ENCODE measurements around the gene CFAP73.

CFAP73 gene

DNA sequence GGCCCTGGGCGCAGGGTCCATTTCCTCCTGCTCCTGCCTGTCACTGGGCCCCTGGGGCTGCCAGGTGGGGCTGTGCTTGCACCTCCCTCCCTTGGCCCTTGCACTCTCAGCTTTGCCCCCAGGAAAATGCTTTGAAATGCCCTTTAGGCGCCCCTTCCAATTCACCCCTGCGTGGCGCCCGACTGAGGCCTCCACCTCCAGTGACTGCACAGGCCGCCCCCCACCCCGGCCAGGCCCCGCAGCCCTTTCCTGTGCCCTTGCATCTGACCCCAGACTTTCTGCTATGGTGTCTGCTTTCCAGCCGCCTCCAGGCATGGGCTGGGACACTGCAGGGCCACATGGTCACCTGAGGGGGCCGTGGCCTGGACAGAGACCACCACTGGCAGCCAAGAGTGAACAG lies 18.3 kb downstream of the CFAP73 start:
- no peak for DNase-seq

DNA sequence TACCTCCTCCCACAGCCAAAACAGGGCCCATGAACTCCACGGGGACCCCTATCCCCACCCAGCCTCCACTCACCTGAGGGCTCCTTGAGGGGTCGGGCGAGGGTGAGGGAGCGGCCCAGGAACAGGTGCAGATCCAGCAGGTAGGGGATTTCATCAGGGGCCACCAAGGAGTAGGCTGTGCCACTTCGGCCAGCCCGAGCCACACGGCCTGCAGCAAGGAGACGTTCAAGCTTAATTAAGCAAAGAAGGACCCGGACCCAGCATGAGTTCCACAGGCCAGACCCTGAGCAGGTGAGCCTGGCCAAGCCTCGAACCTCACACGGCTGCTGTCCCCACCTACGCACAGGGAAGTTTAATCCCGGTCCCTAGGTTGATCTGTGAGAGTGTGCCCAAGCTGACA lies 20.2 kb downstream of the CFAP73 start:
- DNase-seq: no peak

- no peak for DNase-seq
These were observed 20.9 kb downstream of the CFAP73 start for GRCh38 chr12:113170457-113170856.

DNA sequence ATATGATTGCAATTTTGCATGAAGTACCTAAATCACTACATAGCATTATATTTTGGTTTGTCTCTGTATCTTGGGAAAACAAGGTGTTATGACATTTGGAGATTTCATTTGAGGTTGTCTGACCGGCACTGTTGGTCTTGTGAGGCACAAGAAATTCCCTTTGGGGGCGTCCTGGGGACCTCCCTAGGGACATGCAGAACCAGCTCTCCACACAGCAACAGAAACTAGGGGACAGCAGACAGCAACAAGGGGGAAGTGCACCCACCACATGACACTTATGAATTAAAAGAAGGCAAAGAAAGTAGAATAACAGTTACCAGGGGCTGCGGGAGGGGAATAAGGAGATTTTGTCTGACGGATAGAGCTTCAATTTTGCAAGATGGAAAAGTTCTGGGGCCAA lies 21.4 kb downstream of the CFAP73 start:
- no peak for DNase-seq

DNA sequence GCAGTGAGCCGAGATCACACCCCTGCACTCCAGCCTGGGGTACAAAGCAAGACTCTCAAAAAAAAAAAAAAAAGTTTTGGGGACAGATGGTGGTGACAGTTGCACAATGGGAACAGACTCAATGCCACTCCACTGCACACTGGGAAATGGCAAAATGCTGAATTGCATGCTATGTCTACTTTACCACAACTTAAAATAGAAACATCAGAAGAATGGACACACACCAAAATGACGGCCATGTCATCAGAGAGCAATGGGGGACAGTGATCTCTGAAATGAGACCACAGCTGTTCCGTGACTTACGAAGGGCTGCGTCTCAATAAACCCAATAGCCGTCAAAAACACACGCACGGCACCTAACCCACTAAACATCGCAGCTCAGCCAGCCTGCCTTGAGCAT lies 22.0 kb downstream of the CFAP73 start:
- DNase-seq: no peak

- no peak for DNase-seq
These were observed 22.7 kb downstream of the CFAP73 start for GRCh38 chr12:113172185-113172584.

DNA sequence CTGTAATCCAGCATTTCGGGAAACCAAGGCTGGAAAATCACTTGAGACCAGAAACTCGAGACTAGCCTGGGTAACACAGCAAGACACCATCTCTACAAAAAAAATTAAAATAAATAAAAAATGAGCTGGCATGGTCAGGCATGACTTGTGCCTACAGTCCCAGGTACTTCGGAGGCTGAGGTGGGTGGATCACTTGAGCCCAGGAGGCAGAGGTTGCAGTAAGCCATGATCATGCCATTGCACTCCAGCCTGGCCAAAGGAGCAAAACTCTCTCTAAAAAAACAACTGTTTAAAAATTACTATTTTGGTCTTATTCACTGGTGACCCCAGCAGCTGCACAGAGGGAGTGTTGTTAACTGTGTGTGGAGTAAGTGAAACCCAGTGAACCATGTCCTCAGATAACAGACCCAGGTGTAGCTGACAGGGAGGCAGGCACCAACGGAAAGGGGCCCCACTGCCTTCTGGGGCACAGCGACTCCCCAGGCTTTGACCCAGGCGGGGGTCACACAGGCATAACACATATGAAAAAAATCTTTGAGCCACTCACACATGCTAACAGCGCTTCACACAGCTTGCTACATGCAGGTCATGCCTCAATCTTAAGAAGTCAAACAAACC lies 23.7 kb downstream of the CFAP73 start:
- no peak for DNase-seq

- no peak for DNase-seq
These were observed 25.2 kb downstream of the CFAP73 start for GRCh38 chr12:113174461-113175384.

DNA sequence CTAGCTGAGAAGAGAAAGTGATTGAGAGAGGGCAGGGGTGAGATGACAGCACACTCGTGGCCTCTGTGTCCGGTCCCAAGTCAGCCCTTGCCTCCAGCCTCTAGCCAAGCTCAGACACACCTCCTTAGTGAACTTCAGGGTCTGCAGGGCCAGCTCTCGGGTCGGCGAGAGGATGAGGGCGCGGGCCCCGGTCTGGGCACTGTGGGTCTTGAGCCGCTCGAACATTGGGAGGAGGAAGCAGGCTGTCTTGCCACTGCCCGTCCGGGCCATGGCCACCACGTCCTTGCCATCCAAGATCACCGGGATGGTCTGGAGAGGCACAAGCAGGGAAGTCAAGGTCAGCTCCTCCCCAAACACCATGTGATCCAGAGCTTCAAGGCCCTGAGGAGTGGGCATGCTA lies 29.5 kb downstream of the CFAP73 start:
- no peak for DNase-seq

DNA sequence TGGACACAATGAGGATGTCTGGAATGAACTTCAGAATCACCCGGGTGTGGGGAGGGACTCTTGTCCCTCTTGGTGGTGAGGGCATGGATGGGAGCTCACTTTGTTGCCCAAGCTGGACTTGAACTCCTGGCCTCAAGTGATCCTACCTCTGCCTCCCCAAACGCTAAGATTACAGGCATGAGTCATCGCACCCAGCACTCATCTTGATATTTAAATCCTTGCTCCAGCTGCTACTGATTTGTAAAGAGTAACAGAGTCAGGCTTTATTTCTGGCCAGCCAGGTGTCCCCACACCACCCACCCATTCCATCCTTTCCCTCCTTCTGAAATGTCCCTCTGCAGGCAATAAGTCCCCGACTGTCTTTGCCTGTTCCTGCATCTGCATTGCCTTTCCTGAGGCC lies 30.8 kb downstream of the CFAP73 start:
- no peak for DNase-seq

DNA sequence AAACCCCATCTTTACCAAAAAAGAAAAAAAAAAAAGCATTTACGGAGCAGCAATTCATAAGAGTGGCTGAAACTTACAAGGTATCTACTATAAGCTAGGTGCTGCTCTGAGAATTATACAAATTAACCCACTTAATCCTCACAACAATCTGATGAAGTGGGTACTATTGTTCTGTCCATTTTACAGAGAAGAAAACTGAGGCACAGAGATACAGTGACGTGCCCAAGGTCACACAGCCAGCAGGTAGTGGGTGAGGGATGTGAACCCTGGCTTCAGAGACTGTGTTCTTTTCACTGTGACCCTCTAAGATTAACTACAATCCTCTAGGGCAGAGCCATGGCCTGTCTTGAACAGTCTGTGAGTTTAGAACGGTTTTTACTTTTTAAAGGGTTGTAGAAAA lies 32.5 kb downstream of the CFAP73 start:
- DNase-seq: no peak

- DNase-seq: no peak
These were observed 33.6 kb downstream of the CFAP73 start for GRCh38 chr12:113183030-113183589.

GRCh38 chr12:113184098-113184899 lies 34.8 kb downstream of the CFAP73 start:
- DNase-seq: no peak

GRCh38 chr12:113184900-113185179 lies 35.3 kb downstream of the CFAP73 start:
- DNase-seq: peak; percentile 56

DNA sequence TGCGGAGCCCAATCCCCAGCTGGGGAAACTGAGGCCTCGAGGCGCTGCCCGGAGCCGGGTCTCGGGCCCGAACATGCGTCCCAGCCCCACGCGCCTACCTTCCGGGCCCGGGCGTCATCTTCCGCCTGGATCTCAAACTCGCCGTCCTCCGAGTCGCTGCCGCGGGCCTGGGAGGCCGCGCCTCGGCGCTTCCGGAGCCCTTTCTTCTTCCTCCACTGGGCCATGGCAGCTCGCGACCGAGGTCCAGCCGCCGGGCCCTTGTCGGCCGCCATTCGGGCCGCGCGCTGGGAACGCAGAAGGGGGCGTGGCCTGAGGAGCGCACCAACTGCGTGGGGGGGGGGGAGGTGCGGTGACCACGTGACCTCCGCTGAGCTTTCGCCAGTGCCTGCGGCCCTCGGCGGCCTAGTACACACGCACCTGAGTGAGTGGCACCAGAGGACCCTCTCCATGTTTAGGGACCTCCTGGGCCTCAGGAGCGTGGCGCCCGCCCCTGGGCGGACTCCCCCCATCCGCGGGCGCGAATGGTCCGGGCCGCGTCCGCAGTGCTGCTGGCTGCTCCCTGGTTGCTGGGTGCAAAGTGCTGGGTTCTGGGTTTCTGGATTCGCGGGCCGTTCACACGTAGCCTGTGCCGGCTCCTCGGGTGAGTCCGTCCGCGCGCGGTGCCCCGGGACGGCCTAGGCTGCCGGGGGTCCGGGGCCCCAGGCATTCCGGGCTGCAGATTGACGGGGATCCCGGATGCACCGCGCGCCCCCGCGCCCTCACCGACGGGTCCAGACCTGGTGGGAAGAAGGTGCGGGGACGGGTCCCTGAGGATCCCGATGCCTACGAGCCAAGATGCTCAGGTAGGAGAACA lies 35.9 kb downstream of the CFAP73 start, which contains the start of the genes DDX54 and RITA1:
DDX54 (minus strand) TSS at position 299 of the 853 bp plus-strand sequence; CDS start at position 272, 27 bp downstream.
RITA1 (plus strand) TSS at position 542 of the 853 bp plus-strand sequence. CDS start 1,026 bp downstream, outside the sequence.
- DNase-seq: peak; percentile 66

DNA sequence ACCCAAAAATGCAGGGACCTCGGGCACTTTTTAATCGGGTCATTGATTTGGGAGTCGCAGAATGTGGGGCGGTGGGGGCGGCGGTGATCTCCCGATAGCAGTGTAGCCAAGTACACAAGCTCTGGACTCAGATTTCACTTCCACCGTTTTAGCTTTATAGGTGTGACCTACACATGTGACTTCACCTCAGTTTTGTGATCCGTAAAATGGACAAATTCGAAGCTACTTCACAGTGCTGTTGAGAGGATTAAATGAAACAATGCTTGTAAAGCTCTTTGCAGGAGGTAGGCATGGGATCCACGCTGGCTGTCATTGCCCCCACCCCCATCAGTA lies 36.5 kb downstream of the CFAP73 start:
- no peak for DNase-seq

GRCh38 chr12:113186666-113187325 lies 37.3 kb downstream of the CFAP73 start:
- DNase-seq: no peak

DNA sequence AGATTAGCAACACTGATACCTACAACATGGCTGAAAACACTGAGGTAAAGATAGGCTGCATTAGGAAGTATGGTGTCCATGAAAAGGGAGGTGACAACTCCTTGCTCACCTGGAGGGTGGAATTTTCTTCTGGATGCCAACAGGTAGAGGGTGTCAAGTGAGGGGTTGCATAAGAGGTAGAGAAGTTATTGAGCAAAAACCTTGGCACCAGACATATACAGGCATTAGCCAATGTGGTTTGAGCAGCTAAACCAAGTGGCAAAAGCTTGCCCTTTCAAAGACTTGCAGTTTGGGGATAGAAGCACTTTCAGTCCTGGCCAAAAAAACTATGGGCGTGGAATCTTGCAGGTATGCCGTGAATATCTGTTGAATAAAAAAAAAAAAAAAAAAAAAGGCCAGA lies 39.8 kb downstream of the CFAP73 start:
- no peak for DNase-seq

DNA sequence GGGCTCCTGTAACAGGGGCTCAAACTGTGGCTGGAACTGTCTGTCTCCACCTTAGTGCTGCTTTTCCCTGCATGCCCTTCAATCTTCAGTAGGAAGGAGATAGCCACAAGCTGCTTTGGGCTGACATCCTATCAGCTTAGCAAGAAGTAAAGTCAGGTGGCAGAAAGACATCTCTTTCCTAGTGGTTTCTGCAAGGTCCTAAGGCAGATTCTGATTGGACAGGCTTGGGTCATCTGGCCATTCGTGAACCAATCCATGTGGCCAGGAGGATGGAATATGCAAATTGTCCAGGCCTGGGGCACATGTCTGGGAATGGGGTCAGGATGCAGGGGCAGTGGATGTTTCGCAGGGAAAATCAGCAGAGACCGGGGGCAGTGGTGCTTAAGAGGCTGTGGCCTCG lies 41.2 kb downstream of the CFAP73 start:
- DNase-seq: no peak

DNA sequence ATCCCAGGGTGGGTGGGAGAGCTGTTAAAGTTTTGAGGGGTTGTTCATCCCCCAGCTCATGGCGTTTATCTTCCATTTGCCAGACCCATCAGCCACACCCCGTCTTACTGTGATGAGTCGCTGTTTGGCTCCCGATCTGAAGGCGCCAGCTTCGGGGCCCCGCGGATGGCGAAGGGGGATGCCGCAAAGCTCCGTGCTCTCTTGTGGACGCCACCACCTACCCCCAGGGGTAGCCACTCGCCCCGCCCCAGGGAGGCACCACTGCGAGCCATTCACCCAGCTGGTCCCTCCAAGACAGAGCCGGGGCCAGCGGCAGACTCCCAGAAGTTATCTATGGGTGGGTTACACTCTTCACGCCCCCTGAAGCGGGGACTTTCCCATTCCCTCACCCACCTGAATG lies 41.7 kb downstream of the CFAP73 start:
- DNase-seq: no peak

- DNase-seq: no peak
These were observed 45.5 kb downstream of the CFAP73 start for GRCh38 chr12:113194971-113195391.

DNA sequence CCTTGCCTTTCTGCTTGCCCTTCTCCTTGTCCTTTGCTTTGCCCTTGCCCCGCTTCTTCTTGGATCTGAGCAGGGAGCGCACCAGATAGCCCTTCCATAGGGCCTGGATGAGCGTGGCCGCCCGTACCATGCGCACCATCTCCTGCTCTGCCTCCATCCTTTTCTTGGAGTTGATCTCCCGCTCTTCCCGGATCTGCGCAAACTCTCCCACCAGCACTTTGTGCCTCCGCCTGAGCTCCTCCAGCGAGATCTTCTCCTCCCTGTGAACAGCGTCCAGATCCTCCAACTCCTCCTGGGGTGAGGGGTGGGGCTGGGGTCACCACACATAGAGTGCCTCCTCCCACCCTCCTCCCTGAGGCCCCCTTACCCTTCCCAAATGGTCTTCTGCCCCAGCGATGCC lies 46.1 kb downstream of the CFAP73 start:
- no peak for DNase-seq
